AG04449 (cell line): ENCODE measurements around the gene SELENOO.

Source experiments
- CTCF ChIA-PET: fragments of 350-600 bp; formaldehyde crosslinking; extraction: SDS; loops from one replicate; lab custom pipeline; 2021; ENCODE audit warnings: antibody characterized with exemption; lab: Yijun Ruan, JAX
- POLR2A ChIA-PET: fragments of 400-600, 350-600 bp; formaldehyde crosslinking; extraction: SDS; loops from one replicate; lab custom pipeline; 2020; ENCODE audit warnings: antibody characterized with exemption, inconsistent platforms; lab: Yijun Ruan, JAX
- DNase-seq: peaks from one replicate; pipeline ENCODE4 v3.0.0-alpha.2; 2010; ENCODE audit warnings: low read depth, low spot score
- H3K4me3 ChIP-seq: 2 replicates; pipeline ENCODE4 v1.5.1; 2011; ENCODE audit warnings: low read depth, mild to moderate bottlenecking, control low read depth, low read length
- CTCF ChIP-seq: IDR thresholded peaks from one replicate; pipeline ENCODE4 v1.5.1; 2011; ENCODE audit warnings: mild to moderate bottlenecking, moderate library complexity, low read length, control low read depth, inconsistent platforms; ENCODE audit not compliant: insufficient read depth; ENCODE audit errors: missing control alignments

Gene SELENOO

GRCh38 chr22:50221410-50222300, 20.8 kb downstream of the SELENOO start:
- TF ChIP-seq CTCF = no peak
- H3K4me3 ChIP-seq = no peak overlapping the region
- no peak for DNase-seq
- ChIA-PET POLR2A (no interaction called here), CTCF (interaction anchor here (1.0 to 2.5 kb wide), 6 partner anchors 9 to 19 kb away, joined by 3 to 14 read pairs (median 4); no protein-coding TSS in a partner anchor)

GRCh38 chr22:50222508-50222907, 21.7 kb downstream of the SELENOO start:
- H3K4me3 ChIP-seq = no peak overlapping the region
- TF ChIP-seq CTCF = no peak
- no peak for DNase-seq
- POLR2A ChIA-PET = no interaction called here
- CTCF ChIA-PET = interaction anchor here (1.8 to 2.5 kb wide), 2 partner anchors 8 to 14 kb away, joined by 5 to 14 read pairs; no protein-coding TSS in a partner anchor

- no peak for TF ChIP-seq CTCF
- CTCF ChIA-PET = interaction anchor here (0.7 to 2.5 kb wide), 5 partner anchors 9 to 17 kb away, joined by 3 to 14 read pairs (median 3); no protein-coding TSS in a partner anchor
- DNase-seq = no peak
- POLR2A ChIA-PET = interaction anchor here (0.5 kb wide), 1 partner anchor 133 kb away, joined by 5 read pairs; no protein-coding TSS in a partner anchor
- H3K4me3 ChIP-seq = no peak overlapping the region
Observed at GRCh38 chr22:50224071-50224470, 23.3 kb downstream of the SELENOO start.

- TF ChIP-seq CTCF = no peak
- no peak for DNase-seq
- POLR2A ChIA-PET = no interaction called here
- H3K4me3 ChIP-seq = no peak overlapping the region
- CTCF ChIA-PET = interaction anchor here (1.5 to 2.7 kb wide), 2 partner anchors 11 to 14 kb away, joined by 3 to 13 read pairs; no protein-coding TSS in a partner anchor
Observed at GRCh38 chr22:50225200-50225969, 24.6 kb downstream of the SELENOO start.

GRCh38 chr22:50226063-50226874, 25.5 kb downstream of the SELENOO start:
- POLR2A ChIA-PET = no interaction called here
- no peak overlapping the region for H3K4me3 ChIP-seq
- CTCF ChIA-PET = interaction anchor here (2.7 kb wide), 1 partner anchor 10 kb away, joined by 13 read pairs; no protein-coding TSS in a partner anchor
- no peak for DNase-seq
- no peak for TF ChIP-seq CTCF
